ENCODE data around the gene CCDC152. TPM values are rescaled to one million over a fixed set of nuclear protein-coding genes. Genes with fewer than 3 reads are reported as not detected.

Gene CCDC152
- total and polyA plus RNA-seq, 2 of the 13 experiments (the other 11 are each of a cell fraction or from before 2014, with no cell fraction given), result 0.20 to 0.36 TPM

- TF ChIP-seq ZNF510 (CRISPR knock-in tag; IDR thresholded peaks at IDR 0.05; ENCODE audit: low read depth) (no peak), ZNF432 (CRISPR knock-in tag; IDR thresholded peaks at IDR 0.05; ENCODE audit: borderline replicate concordance) (no peak), RORA (CRISPR knock-in tag; IDR thresholded peaks at IDR 0.05) (no peak), ZNF772 (CRISPR knock-in tag; IDR thresholded peaks at IDR 0.05) (peak; percentile 74; the same call in 1 of the 2 replicates), ZBTB8A (CRISPR knock-in tag; IDR thresholded peaks at IDR 0.05; ENCODE audit: borderline replicate concordance, low read depth) (no peak), ZC3H4 (CRISPR knock-in tag; IDR thresholded peaks at IDR 0.05; ENCODE audit: borderline replicate concordance) (no peak; the same call in 1 of the 2 replicates), U2AF2 (IDR thresholded peaks at IDR 0.05; ENCODE audit: low read depth, low read length) (no peak), HNRNPUL1 (IDR thresholded peaks at IDR 0.05; ENCODE audit: low read depth, low read length) (no peak), ARNT2 (CRISPR knock-in tag; IDR thresholded peaks at IDR 0.05; ENCODE audit: low read depth) (peak; percentile 80; the same call in 1 of the 2 replicates), FOXP1 (IDR thresholded peaks at IDR 0.05) (peak; percentile 88), FOXP1 (CRISPR knock-in tag; IDR thresholded peaks at IDR 0.05) (peak; percentile 94), ZNF816 (CRISPR knock-in tag; IDR thresholded peaks at IDR 0.05; ENCODE audit: borderline replicate concordance) (peak; percentile 76; the same call in 1 of the 2 replicates), CHD2 (IDR thresholded peaks at IDR 0.05; ENCODE audit: low read depth, low read length) (no peak), ZNF572 (CRISPR knock-in tag; IDR thresholded peaks at IDR 0.05) (no peak), ZNF180 (CRISPR knock-in tag; IDR thresholded peaks at IDR 0.05; ENCODE audit: borderline replicate concordance, low read depth) (no peak), BHLHE40 (IDR thresholded peaks at IDR 0.05; ENCODE audit: low read length) (peak; percentile 79), HDAC2 (CRISPR knock-in tag; IDR thresholded peaks at IDR 0.05) (peak; percentile 94), ZNF18 (CRISPR knock-in tag; IDR thresholded peaks at IDR 0.05; ENCODE audit: insufficient replicate concordance) (no peak)
- TF ChIP-seq, protein P1, sequence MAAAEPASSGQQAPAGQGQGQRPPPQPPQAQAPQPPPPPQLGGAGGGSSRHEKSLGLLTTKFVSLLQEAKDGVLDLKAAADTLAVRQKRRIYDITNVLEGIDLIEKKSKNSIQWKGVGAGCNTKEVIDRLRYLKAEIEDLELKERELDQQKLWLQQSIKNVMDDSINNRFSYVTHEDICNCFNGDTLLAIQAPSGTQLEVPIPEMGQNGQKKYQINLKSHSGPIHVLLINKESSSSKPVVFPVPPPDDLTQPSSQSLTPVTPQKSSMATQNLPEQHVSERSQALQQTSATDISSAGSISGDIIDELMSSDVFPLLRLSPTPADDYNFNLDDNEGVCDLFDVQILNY (CRISPR knock-in tag; conservative IDR thresholded peaks at IDR 0.05), result no peak
- TF ChIP-seq, protein P2, sequence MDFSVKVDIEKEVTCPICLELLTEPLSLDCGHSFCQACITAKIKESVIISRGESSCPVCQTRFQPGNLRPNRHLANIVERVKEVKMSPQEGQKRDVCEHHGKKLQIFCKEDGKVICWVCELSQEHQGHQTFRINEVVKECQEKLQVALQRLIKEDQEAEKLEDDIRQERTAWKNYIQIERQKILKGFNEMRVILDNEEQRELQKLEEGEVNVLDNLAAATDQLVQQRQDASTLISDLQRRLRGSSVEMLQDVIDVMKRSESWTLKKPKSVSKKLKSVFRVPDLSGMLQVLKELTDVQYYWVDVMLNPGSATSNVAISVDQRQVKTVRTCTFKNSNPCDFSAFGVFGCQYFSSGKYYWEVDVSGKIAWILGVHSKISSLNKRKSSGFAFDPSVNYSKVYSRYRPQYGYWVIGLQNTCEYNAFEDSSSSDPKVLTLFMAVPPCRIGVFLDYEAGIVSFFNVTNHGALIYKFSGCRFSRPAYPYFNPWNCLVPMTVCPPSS (IDR thresholded peaks at IDR 0.05), result no peak
- TF ChIP-seq, protein P3, sequence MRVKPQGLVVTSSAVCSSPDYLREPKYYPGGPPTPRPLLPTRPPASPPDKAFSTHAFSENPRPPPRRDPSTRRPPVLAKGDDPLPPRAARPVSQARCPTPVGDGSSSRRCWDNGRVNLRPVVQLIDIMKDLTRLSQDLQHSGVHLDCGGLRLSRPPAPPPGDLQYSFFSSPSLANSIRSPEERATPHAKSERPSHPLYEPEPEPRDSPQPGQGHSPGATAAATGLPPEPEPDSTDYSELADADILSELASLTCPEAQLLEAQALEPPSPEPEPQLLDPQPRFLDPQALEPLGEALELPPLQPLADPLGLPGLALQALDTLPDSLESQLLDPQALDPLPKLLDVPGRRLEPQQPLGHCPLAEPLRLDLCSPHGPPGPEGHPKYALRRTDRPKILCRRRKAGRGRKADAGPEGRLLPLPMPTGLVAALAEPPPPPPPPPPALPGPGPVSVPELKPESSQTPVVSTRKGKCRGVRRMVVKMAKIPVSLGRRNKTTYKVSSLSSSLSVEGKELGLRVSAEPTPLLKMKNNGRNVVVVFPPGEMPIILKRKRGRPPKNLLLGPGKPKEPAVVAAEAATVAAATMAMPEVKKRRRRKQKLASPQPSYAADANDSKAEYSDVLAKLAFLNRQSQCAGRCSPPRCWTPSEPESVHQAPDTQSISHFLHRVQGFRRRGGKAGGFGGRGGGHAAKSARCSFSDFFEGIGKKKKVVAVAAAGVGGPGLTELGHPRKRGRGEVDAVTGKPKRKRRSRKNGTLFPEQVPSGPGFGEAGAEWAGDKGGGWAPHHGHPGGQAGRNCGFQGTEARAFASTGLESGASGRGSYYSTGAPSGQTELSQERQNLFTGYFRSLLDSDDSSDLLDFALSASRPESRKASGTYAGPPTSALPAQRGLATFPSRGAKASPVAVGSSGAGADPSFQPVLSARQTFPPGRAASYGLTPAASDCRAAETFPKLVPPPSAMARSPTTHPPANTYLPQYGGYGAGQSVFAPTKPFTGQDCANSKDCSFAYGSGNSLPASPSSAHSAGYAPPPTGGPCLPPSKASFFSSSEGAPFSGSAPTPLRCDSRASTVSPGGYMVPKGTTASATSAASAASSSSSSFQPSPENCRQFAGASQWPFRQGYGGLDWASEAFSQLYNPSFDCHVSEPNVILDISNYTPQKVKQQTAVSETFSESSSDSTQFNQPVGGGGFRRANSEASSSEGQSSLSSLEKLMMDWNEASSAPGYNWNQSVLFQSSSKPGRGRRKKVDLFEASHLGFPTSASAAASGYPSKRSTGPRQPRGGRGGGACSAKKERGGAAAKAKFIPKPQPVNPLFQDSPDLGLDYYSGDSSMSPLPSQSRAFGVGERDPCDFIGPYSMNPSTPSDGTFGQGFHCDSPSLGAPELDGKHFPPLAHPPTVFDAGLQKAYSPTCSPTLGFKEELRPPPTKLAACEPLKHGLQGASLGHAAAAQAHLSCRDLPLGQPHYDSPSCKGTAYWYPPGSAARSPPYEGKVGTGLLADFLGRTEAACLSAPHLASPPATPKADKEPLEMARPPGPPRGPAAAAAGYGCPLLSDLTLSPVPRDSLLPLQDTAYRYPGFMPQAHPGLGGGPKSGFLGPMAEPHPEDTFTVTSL (CRISPR knock-in tag; IDR thresholded peaks at IDR 0.05; ENCODE audit: borderline replicate concordance), result peak; percentile 89; the same call in 1 of the 2 replicates
Observed at GRCh38 chr5:42811591-42812446, 55.2 kb downstream of the CCDC152 start, which contains the start of gene SELENOP (continued).

All from HepG2 (cell line).